ENCODE measurements around the gene GABBR1.
A peak's percentile ranks its signal among the peaks of the same experiment; 100 is the strongest.

GABBR1 gene

DNA sequence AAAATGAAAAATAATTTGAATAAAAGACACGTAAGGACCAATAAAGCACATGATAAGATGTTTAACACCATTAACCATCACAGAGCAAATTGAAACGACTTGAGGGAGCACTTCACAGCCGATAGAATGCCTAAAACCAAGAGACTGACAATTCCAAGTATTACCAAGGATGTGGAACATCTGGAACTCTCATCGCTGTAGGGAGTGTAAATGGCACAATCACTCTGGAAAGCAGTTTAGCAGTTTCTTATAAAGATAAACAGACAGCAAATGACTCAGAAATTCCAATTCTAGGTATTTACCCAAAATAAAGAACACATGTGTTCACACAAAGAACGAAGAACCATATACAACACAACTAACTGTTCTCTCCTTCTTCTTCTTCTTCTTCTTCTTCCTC lies 65.0 kb downstream of the GABBR1 start:
- no peaks in the 10 kb centered on the region for H3K36me3 ChIP-seq (ENCODE audit: control insufficient read depth in 2 of 2, insufficient read depth in 1 of 2, low read length in 2 of 2)
- H3K27ac ChIP-seq (ENCODE audit: extremely low read depth, low read depth, low read length), result no peak overlapping the region
- no peak overlapping the region for H3K4me3 ChIP-seq (ENCODE audit: low read depth, low read length)
- H3K4me1 ChIP-seq (ENCODE audit: control insufficient read depth, insufficient read depth, low read length), result no peaks in the 10 kb centered on the region
- POLR2A ChIA-PET, result no interaction called here
- TF ChIP-seq ZNF660 (tag by site-specific recombination; IDR thresholded peaks at IDR 0.05) (no peak), ZNF513 (tag by site-specific recombination; IDR thresholded peaks at IDR 0.05) (peak; percentile 90), CTCF (tag by site-specific recombination; IDR thresholded peaks at IDR 0.05) (no peak), ZNF121 (tag by site-specific recombination; IDR thresholded peaks at IDR 0.05) (no peak)
- CTCF ChIA-PET, result interaction anchor here (0.7 kb wide), 1 partner anchor 24 kb away, joined by 3 read pairs; no protein-coding TSS in a partner anchor
- H3K9me3 ChIP-seq (ENCODE audit: control insufficient read depth, insufficient read depth, low read depth, low read length), result no peaks in the 10 kb centered on the region

DNA sequence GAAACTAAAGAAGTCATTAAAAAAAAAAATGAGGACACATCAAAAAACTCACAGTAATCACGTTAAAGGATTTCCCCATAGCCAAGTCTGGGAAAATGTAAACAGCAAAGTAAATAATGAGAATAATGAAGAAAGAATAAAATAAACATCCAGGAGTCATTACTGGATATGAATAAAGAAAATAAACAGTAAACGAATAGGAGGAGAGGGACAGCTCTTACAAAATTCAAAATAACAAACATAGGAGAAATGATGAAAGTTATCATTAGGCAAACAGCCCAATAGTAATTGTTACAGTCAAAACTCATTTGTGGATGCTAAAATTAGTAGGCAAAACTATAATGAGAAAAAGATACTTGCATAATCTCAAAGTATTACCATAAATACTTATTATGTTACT lies 65.4 kb downstream of the GABBR1 start:
- POLR2A ChIA-PET, result no interaction called here
- H3K27ac ChIP-seq (ENCODE audit: extremely low read depth, low read depth, low read length), result no peak overlapping the region
- CTCF ChIA-PET, result interaction anchor here (0.5 to 0.7 kb wide), 2 partner anchors 24 to 64 kb away, joined by 3 read pairs; no protein-coding TSS in a partner anchor
- H3K36me3 ChIP-seq (ENCODE audit: control insufficient read depth in 2 of 2, insufficient read depth in 1 of 2, low read length in 2 of 2), result no peaks in the 10 kb centered on the region
- no peaks in the 10 kb centered on the region for H3K4me1 ChIP-seq (ENCODE audit: control insufficient read depth, insufficient read depth, low read length)
- H3K4me3 ChIP-seq (ENCODE audit: low read depth, low read length), result no peak overlapping the region
- TF ChIP-seq ZNF76 (tag by site-specific recombination; IDR thresholded peaks at IDR 0.05; ENCODE audit: borderline replicate concordance, low read depth) (no peak), ZNF112 (tag by site-specific recombination; IDR thresholded peaks at IDR 0.05) (no peak), ZNF776 (tag by site-specific recombination; IDR thresholded peaks at IDR 0.05; ENCODE audit: borderline replicate concordance) (no peak), ZSCAN16 (tag by site-specific recombination; IDR thresholded peaks at IDR 0.05) (no peak), ZNF174 (tag by site-specific recombination; IDR thresholded peaks at IDR 0.05) (no peak), ZNF362 (tag by site-specific recombination; IDR thresholded peaks at IDR 0.05) (no peak), ZNF416 (tag by site-specific recombination; IDR thresholded peaks at IDR 0.05) (no peak), ZIC2 (tag by site-specific recombination; IDR thresholded peaks at IDR 0.05) (no peak)
- TF ChIP-seq, protein P1, sequence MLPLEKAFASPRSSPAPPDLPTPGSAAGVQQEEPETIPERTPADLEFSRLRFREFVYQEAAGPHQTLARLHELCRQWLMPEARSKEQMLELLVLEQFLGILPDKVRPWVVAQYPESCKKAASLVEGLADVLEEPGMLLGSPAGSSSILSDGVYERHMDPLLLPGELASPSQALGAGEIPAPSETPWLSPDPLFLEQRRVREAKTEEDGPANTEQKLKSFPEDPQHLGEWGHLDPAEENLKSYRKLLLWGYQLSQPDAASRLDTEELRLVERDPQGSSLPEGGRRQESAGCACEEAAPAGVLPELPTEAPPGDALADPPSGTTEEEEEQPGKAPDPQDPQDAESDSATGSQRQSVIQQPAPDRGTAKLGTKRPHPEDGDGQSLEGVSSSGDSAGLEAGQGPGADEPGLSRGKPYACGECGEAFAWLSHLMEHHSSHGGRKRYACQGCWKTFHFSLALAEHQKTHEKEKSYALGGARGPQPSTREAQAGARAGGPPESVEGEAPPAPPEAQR (tag by site-specific recombination; IDR thresholded peaks at IDR 0.05), result no peak
- TF ChIP-seq, protein P2, sequence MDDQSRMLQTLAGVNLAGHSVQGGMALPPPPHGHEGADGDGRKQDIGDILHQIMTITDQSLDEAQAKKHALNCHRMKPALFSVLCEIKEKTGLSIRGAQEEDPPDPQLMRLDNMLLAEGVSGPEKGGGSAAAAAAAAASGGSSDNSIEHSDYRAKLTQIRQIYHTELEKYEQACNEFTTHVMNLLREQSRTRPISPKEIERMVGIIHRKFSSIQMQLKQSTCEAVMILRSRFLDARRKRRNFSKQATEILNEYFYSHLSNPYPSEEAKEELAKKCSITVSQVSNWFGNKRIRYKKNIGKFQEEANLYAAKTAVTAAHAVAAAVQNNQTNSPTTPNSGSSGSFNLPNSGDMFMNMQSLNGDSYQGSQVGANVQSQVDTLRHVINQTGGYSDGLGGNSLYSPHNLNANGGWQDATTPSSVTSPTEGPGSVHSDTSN (CRISPR knock-in tag; IDR thresholded peaks at IDR 0.05), result no peak
- TF ChIP-seq, protein P3, sequence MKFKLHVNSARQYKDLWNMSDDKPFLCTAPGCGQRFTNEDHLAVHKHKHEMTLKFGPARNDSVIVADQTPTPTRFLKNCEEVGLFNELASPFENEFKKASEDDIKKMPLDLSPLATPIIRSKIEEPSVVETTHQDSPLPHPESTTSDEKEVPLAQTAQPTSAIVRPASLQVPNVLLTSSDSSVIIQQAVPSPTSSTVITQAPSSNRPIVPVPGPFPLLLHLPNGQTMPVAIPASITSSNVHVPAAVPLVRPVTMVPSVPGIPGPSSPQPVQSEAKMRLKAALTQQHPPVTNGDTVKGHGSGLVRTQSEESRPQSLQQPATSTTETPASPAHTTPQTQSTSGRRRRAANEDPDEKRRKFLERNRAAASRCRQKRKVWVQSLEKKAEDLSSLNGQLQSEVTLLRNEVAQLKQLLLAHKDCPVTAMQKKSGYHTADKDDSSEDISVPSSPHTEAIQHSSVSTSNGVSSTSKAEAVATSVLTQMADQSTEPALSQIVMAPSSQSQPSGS (tag by site-specific recombination; IDR thresholded peaks at IDR 0.05; ENCODE audit: low read depth), result no peak
- H3K9me3 ChIP-seq (ENCODE audit: control insufficient read depth, insufficient read depth, low read depth, low read length), result no peaks in the 10 kb centered on the region

All from HEK293 (cell line).